ENCODE measurements around the gene RAD51B.

RAD51B gene

DNA sequence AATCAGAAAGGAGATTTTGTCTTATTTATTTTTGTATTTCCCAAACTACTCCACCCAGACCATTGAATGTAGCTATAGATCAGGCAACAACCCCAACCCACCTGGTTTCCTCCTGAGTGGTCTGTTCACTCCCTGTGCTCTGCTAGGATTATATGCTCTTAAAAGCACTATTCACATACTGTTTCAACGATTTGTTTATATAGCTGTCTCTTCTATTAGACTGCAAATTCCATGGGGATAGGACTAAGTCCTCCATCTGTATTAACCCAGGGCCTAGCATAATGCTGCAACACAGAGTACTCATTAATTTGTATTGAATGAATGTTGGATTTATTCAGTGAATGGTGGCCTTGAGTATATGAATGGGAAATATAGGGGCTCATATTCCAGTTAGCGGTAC lies 307.6 kb downstream of the RAD51B start:
- Histone ChIP-seq H3K9me3 (ENCODE audit: insufficient read depth, low read length) (no peaks in the 10 kb centered on the region), H3K36me3 (ENCODE audit: insufficient read depth, insufficient read length, low read length) (no peaks in the 10 kb centered on the region), H3K4me3 (ENCODE audit: insufficient read length, low read depth) (no peak overlapping the region), H3K4me1 (ENCODE audit: insufficient read depth, insufficient read length) (no peaks in the 10 kb centered on the region), H3K27me3 (ENCODE audit: insufficient read depth, insufficient read length) (no peaks in the 10 kb centered on the region), H3K9ac (ENCODE audit: insufficient read length, low read depth) (no peak overlapping the region)
- no peak for DNase-seq (ENCODE audit: low read depth, low spot score)
- no peak for TF ChIP-seq YY1 (IDR thresholded peaks at IDR 0.05; ENCODE audit: insufficient read depth, insufficient read length)
- TF ChIP-seq ZNF274 (IDR thresholded peaks at IDR 0.05; ENCODE audit: low read depth, low read length), result no peak
- TF ChIP-seq SUZ12 (IDR thresholded peaks at IDR 0.05; ENCODE audit: extremely low read depth, insufficient read depth, insufficient read length), result no peak

DNA sequence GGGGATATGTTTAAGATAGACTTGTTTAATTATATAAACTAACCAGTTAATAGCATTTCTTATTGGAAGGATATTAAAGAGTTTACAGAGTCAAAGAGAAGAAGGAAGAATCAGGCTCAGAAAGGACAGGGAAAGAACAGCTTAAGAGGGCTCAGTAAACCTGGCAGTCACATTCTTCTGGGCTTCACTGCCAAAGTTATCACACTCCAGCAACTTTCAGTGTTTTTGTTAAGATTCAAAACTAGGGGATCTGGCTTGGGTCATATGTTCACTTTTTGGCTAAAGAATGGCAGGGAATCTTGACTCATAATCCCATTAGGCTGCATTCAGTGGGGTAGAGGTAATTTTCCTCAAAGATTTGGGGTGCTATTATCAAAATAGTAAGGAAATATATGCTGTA lies 312.3 kb downstream of the RAD51B start:
- H3K9me3 ChIP-seq (ENCODE audit: insufficient read depth, low read length), result peaks cover 6% of the 10 kb centered on the region; the same call in 1 of the 2 replicates
- no peaks in the 10 kb centered on the region for H3K27me3 ChIP-seq (ENCODE audit: insufficient read depth, insufficient read length)
- H3K36me3 ChIP-seq (ENCODE audit: insufficient read depth, insufficient read length, low read length), result no peaks in the 10 kb centered on the region
- TF ChIP-seq YY1 (IDR thresholded peaks at IDR 0.05; ENCODE audit: insufficient read depth, insufficient read length) (no peak), ZNF274 (IDR thresholded peaks at IDR 0.05; ENCODE audit: low read depth, low read length) (no peak), SUZ12 (IDR thresholded peaks at IDR 0.05; ENCODE audit: extremely low read depth, insufficient read depth, insufficient read length) (no peak)
- no peaks in the 10 kb centered on the region for H3K4me1 ChIP-seq (ENCODE audit: insufficient read depth, insufficient read length)
- H3K9ac ChIP-seq (ENCODE audit: insufficient read length, low read depth), result no peak overlapping the region
- H3K4me3 ChIP-seq (ENCODE audit: insufficient read length, low read depth), result no peak overlapping the region
- no peak for DNase-seq (ENCODE audit: low read depth, low spot score)

DNA sequence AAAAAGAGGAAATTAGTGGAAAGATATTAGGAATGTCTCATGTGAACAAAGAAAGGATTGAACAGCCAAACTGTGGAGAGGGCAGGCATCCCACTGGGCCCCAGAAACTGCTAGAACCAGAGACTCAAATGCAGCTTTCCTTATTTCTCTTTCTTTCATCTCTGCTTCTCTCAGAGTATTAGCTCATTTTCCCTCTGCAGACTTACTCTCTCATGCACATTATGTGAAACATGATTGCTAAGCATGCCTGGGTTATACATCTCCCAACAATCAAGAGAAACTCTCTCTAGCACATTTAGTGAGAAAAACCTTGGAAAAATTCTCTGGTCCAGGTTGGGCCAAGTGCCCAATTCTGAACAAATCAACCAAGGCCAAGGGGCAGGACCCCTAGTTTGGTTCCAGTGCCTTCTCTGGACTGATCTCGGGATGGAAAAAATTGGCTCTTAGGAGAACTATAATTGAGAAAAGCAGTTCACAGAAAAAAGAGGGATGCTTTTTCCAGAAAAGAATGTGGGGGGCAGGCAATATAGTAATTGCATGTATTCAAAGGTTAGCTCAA lies 313.1 kb downstream of the RAD51B start:
- no peak for DNase-seq (ENCODE audit: low read depth, low spot score)
- no peak overlapping the region for H3K4me3 ChIP-seq (ENCODE audit: insufficient read length, low read depth)
- H3K9ac ChIP-seq (ENCODE audit: insufficient read length, low read depth), result no peak overlapping the region
- peaks cover 6% of the 10 kb centered on the region; the same call in 1 of the 2 replicates for H3K9me3 ChIP-seq (ENCODE audit: insufficient read depth, low read length)
- no peak for TF ChIP-seq YY1 (IDR thresholded peaks at IDR 0.05; ENCODE audit: insufficient read depth, insufficient read length)
- no peak for TF ChIP-seq ZNF274 (IDR thresholded peaks at IDR 0.05; ENCODE audit: low read depth, low read length)
- no peak for TF ChIP-seq SUZ12 (IDR thresholded peaks at IDR 0.05; ENCODE audit: extremely low read depth, insufficient read depth, insufficient read length)
- no peaks in the 10 kb centered on the region for H3K36me3 ChIP-seq (ENCODE audit: insufficient read depth, insufficient read length, low read length)
- H3K27me3 ChIP-seq (ENCODE audit: insufficient read depth, insufficient read length), result no peaks in the 10 kb centered on the region
- H3K4me1 ChIP-seq (ENCODE audit: insufficient read depth, insufficient read length), result no peaks in the 10 kb centered on the region

DNA sequence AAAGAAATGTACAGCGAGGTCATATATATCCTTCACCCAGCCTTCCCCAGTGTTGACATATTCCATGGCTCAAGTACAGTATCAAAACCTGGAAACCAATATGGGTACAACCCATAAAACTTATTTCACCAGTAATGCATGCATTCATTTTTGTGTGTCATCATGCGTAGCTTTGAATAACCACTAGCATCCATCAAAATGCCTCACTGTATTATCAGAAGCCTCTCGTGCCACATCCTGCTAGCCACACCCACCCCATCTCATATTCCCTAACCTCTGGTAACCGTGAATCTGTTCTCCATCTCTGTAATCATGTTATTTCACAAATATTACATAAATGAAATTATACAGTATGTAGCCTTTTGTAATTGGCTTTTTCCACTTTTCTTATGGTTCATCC lies 314.3 kb downstream of the RAD51B start:
- no peaks in the 10 kb centered on the region for H3K4me1 ChIP-seq (ENCODE audit: insufficient read depth, insufficient read length)
- no peak overlapping the region for H3K4me3 ChIP-seq (ENCODE audit: insufficient read length, low read depth)
- no peak overlapping the region for H3K9ac ChIP-seq (ENCODE audit: insufficient read length, low read depth)
- H3K36me3 ChIP-seq (ENCODE audit: insufficient read depth, insufficient read length, low read length), result no peaks in the 10 kb centered on the region
- no peaks in the 10 kb centered on the region for H3K27me3 ChIP-seq (ENCODE audit: insufficient read depth, insufficient read length)
- TF ChIP-seq YY1 (IDR thresholded peaks at IDR 0.05; ENCODE audit: insufficient read depth, insufficient read length), result no peak
- TF ChIP-seq SUZ12 (IDR thresholded peaks at IDR 0.05; ENCODE audit: extremely low read depth, insufficient read depth, insufficient read length), result no peak
- TF ChIP-seq ZNF274 (IDR thresholded peaks at IDR 0.05; ENCODE audit: low read depth, low read length), result no peak
- peaks cover 6% of the 10 kb centered on the region; the same call in 1 of the 2 replicates for H3K9me3 ChIP-seq (ENCODE audit: insufficient read depth, low read length)
- DNase-seq (ENCODE audit: low read depth, low spot score), result no peak

DNA sequence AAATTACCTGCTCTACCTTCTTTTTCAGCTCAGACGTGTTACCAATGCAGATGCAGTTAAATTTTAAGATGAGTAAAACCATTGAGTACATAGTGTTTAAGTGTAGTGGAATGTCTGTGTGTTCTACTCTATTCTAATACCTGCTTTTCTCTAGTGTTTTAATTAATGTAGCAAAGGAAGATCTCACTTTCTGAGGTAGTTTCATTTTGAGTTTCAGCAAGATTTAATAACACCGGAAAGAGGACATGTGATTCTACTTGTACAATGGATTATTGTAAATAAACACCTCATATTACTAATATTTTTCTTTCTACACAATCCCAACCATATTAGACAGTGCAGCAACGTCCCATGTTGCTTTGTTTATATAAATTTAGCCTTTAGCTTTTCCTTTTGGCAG lies 315.4 kb downstream of the RAD51B start:
- Histone ChIP-seq H3K27me3 (ENCODE audit: insufficient read depth, insufficient read length) (no peaks in the 10 kb centered on the region), H3K4me1 (ENCODE audit: insufficient read depth, insufficient read length) (no peaks in the 10 kb centered on the region), H3K9me3 (ENCODE audit: insufficient read depth, low read length) (peaks cover 6% of the 10 kb centered on the region; the same call in 1 of the 2 replicates), H3K9ac (ENCODE audit: insufficient read length, low read depth) (no peak overlapping the region), H3K4me3 (ENCODE audit: insufficient read length, low read depth) (no peak overlapping the region), H3K36me3 (ENCODE audit: insufficient read depth, insufficient read length, low read length) (no peaks in the 10 kb centered on the region)
- TF ChIP-seq ZNF274 (IDR thresholded peaks at IDR 0.05; ENCODE audit: low read depth, low read length), result no peak
- TF ChIP-seq SUZ12 (IDR thresholded peaks at IDR 0.05; ENCODE audit: extremely low read depth, insufficient read depth, insufficient read length), result no peak
- no peak for TF ChIP-seq YY1 (IDR thresholded peaks at IDR 0.05; ENCODE audit: insufficient read depth, insufficient read length)
- no peak for DNase-seq (ENCODE audit: low read depth, low spot score)

DNA sequence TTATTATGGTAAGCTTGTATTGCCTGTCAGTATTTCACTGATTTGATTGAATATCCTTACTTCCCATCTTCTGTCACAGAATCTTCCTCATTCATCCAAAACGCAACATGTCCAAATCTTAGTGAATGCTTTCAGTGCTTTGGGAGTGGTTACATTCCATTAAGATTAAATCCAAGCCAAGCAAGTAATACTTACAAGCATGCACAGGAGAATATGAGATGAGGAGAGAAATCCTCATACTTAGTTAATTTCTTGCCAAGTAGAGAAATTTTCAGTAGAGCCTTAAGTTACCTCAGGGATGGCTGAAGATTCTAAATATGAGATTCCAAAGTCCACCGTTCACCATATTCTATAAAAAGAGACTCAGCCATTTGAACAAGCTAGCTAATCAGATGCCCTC lies 316.0 kb downstream of the RAD51B start:
- TF ChIP-seq ZNF274 (IDR thresholded peaks at IDR 0.05; ENCODE audit: low read depth, low read length) (no peak), SUZ12 (IDR thresholded peaks at IDR 0.05; ENCODE audit: extremely low read depth, insufficient read depth, insufficient read length) (no peak), YY1 (IDR thresholded peaks at IDR 0.05; ENCODE audit: insufficient read depth, insufficient read length) (no peak)
- H3K4me3 ChIP-seq (ENCODE audit: insufficient read length, low read depth), result no peak overlapping the region
- no peaks in the 10 kb centered on the region for H3K36me3 ChIP-seq (ENCODE audit: insufficient read depth, insufficient read length, low read length)
- peaks cover 6% of the 10 kb centered on the region; the same call in 1 of the 2 replicates for H3K9me3 ChIP-seq (ENCODE audit: insufficient read depth, low read length)
- DNase-seq (ENCODE audit: low read depth, low spot score), result no peak
- no peak overlapping the region for H3K9ac ChIP-seq (ENCODE audit: insufficient read length, low read depth)
- H3K4me1 ChIP-seq (ENCODE audit: insufficient read depth, insufficient read length), result no peaks in the 10 kb centered on the region
- no peaks in the 10 kb centered on the region for H3K27me3 ChIP-seq (ENCODE audit: insufficient read depth, insufficient read length)

DNA sequence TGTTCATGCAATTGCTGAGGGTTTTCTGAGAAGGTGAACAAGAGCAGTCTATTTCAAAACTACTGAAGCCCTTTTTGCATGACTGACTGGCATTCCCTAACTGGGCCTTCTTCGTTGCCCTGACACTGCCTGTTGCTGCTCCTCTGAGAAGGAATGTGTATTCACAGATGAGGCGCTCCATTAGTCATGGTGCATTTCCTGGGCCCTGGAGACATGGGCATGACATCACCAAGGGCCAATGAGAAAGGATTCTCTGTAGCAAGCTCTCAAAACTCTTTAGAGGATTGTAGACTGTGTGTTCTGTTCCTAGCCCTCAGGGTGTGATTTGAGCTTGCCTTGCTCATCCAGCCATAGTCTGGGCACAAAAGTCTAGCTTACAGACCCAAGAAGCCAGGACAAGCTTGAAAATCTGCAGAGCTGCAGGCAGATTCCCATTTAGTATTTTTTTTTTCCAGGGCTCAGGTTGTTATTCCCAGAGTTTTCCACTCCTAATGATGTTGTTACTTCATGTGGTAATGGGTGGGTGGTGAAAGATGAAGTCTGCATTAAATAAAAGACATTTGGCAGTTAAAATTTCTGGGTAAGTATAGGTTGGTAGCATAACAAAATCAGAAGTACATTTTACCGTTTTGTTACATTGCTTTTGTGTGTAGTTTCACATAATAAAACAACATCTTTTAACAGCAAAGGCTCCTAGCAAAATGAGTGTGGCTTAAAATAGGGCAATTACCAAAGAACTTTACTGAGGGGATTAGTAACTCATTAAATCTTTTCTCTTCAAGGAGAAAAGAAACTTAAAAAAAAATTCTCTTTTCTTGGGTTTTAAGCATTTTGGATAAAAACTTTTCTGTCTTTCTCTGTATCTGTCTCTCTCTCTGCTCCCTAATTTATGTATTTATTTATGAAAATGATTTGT lies 318.4 kb downstream of the RAD51B start:
- TF ChIP-seq ZNF274 (IDR thresholded peaks at IDR 0.05; ENCODE audit: low read depth, low read length) (no peak), YY1 (IDR thresholded peaks at IDR 0.05; ENCODE audit: insufficient read depth, insufficient read length) (peak; percentile 41)
- H3K9ac ChIP-seq (ENCODE audit: insufficient read length, low read depth), result no peak overlapping the region
- no peaks in the 10 kb centered on the region for H3K36me3 ChIP-seq (ENCODE audit: insufficient read depth, insufficient read length, low read length)
- peak; percentile 90 for DNase-seq (ENCODE audit: low read depth, low spot score)
- peaks cover 6% of the 10 kb centered on the region; the same call in 1 of the 2 replicates for H3K9me3 ChIP-seq (ENCODE audit: insufficient read depth, low read length)
- no peaks in the 10 kb centered on the region for H3K27me3 ChIP-seq (ENCODE audit: insufficient read depth, insufficient read length)
- H3K4me1 ChIP-seq (ENCODE audit: insufficient read depth, insufficient read length), result no peaks in the 10 kb centered on the region
- H3K4me3 ChIP-seq (ENCODE audit: insufficient read length, low read depth), result no peak overlapping the region
